Body of pancreas (tissue), 4 donors: ENCODE measurements around the gene TEX35.

Experiments
- CTCF ChIP-seq, 7 experiments: fragments of 450-650 bp in 4 of 7; fragments of 200-600 bp in 3 of 7; sonication (generic) in 3 of 7; IDR thresholded peaks; one replicate each; pipeline ENCODE4 v1.5.1; 2016 to 2019; ENCODE audit warnings: antibody characterized with exemption in 7 of 7
- POLR2A ChIP-seq, 3 donors: fragments of 450-650 bp; IDR thresholded peaks; one replicate each; pipeline ENCODE4 v1.6.1; 2016; ENCODE audit warnings: antibody characterized with exemption in 3 of 3, mild to moderate bottlenecking in 2 of 3

- TF ChIP-seq CTCF (IDR thresholded peaks at IDR 0.05) (no peak), POLR2A (IDR thresholded peaks at IDR 0.05) (peak in 1 of 3 donors; percentile 2)
Measured at GRCh38 chr1:178537382-178538090, 24.6 kb downstream of the TEX35 start.
